C4-2B (cell line): Measurements from ENCODE around the gene PTPRD.

ENCODE experiments used
- H3K27ac ChIP-seq: fragments of 450-650 bp; 2 replicates; pipeline ENCODE4 v1.5.1; 2017
- CTCF ChIP-seq: fragments of 450-650 bp; conservative IDR thresholded peaks from 2 replicates; pipeline ENCODE4 v1.5.1; 2017; ENCODE audit warnings: mild to moderate bottlenecking
- ZFX ChIP-seq: fragments of 450-650 bp; IDR thresholded peaks from 2 replicates; pipeline ENCODE4 v1.6.1; 2017

The PTPRD gene

GRCh38 chr9:9783211-9783610 lies 829.6 kb downstream of the PTPRD start:
- TF ChIP-seq ZFX: no peak
- no peak for TF ChIP-seq CTCF
- H3K27ac ChIP-seq: no peak overlapping the region

GRCh38 chr9:9778293-9778692 lies 834.5 kb downstream of the PTPRD start:
- TF ChIP-seq ZFX (no peak), CTCF (no peak)
- H3K27ac ChIP-seq: no peak overlapping the region

GRCh38 chr9:9774471-9774870 lies 838.3 kb downstream of the PTPRD start:
- TF ChIP-seq CTCF (no peak), ZFX (no peak)
- H3K27ac ChIP-seq: no peak overlapping the region

GRCh38 chr9:9771314-9771713 lies 841.5 kb downstream of the PTPRD start:
- TF ChIP-seq ZFX: no peak
- no peak for TF ChIP-seq CTCF
- H3K27ac ChIP-seq: no peak overlapping the region

- no peak overlapping the region for H3K27ac ChIP-seq
- TF ChIP-seq ZFX: no peak
- TF ChIP-seq CTCF: no peak
Observed at GRCh38 chr9:9764821-9765220, 848.0 kb downstream of the PTPRD start.

- no peak overlapping the region for H3K27ac ChIP-seq
- TF ChIP-seq CTCF (no peak), ZFX (no peak)
Observed at GRCh38 chr9:9754186-9754585, 858.6 kb downstream of the PTPRD start.

- no peak overlapping the region for H3K27ac ChIP-seq
Observed at GRCh38 chr9:9753266-9753665, 859.5 kb downstream of the PTPRD start.

More at GRCh38 chr9:9753266-9753665, 859.5 kb downstream of the PTPRD start:
- TF ChIP-seq CTCF (no peak), ZFX (no peak)
